Osteocyte (in vitro differentiated cells): ENCODE results near the gene CCNB1. TPM values are rescaled to one million over a fixed set of nuclear protein-coding genes. Genes with fewer than 3 reads are reported as not detected.
A peak's percentile ranks its signal among the peaks of the same experiment; 100 is the strongest.

Source experiments
- DNase-seq: peaks from one replicate; pipeline ENCODE4 v3.0.0; 2021; ENCODE audit warnings: mixed read lengths; ENCODE audit not compliant: unreplicated experiment; ENCODE audit errors: extremely low spot score
- H3K27ac Mint-ChIP-seq: one replicate; pipeline ENCODE4 v1.8.0; 2021; ENCODE audit warnings: mild to moderate bottlenecking, mixed read lengths; ENCODE audit not compliant: unreplicated experiment
- H3K27me3 Mint-ChIP-seq: one replicate; pipeline ENCODE4 v1.8.0; 2021; ENCODE audit warnings: mixed read lengths; ENCODE audit not compliant: unreplicated experiment
- H3K36me3 Mint-ChIP-seq: one replicate; pipeline ENCODE4 v1.8.0; 2021; ENCODE audit warnings: mixed read lengths; ENCODE audit not compliant: unreplicated experiment
- H3K4me1 Mint-ChIP-seq: one replicate; pipeline ENCODE4 v1.8.0; 2021; ENCODE audit warnings: mixed read lengths; ENCODE audit not compliant: unreplicated experiment
- H3K4me3 Mint-ChIP-seq: one replicate; pipeline ENCODE4 v1.8.0; 2021; ENCODE audit warnings: mild to moderate bottlenecking, moderate library complexity, mixed read lengths; ENCODE audit not compliant: unreplicated experiment
- H3K9me3 Mint-ChIP-seq: one replicate; pipeline ENCODE4 v1.8.0; 2021; ENCODE audit warnings: mixed read lengths; ENCODE audit not compliant: unreplicated experiment
- total RNA-seq: library from RNA; stranded (reverse); gene quantifications from 2 replicates; pipeline ENCODE4 v1.2.1, GENCODE V29; 2021
- TF ChIP-seq, protein P1 (sequence below): fragments of 200-600 bp; sonication (generic); IDR thresholded peaks from 2 replicates; pipeline ENCODE4 v1.5.0; 2021; ENCODE audit warnings: antibody characterized with exemption, mild to moderate bottlenecking, moderate library complexity

CCNB1 gene
- total RNA-seq, 1 donor from 2014 or later = 39.3 TPM

DNA sequence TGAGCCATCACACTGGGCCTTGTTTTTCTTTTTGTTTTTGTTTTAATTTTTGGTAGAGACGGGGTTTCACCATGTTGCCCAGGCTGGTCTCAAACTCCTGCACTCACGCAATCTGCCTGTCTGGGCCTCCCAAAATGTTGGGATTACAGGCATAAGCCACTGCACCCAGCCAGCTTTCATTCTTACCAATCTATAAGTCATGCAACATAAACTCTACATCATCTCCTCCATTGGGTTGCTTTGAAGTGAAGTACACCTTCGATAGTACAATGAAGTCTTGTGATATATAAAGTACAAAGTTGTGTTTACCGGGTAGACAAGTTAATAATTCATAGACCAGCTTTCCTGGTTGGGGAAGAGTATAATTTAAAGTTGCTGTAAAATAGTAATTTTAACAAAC is 58.9 kb downstream of the CCNB1 start:
- peaks cover 20% of the 10 kb centered on the region for H3K36me3 Mint-ChIP-seq
- no peak overlapping the region for H3K4me3 Mint-ChIP-seq
- H3K27me3 Mint-ChIP-seq = no peaks in the 10 kb centered on the region
- H3K4me1 Mint-ChIP-seq = peaks cover 3% of the 10 kb centered on the region
- H3K9me3 Mint-ChIP-seq = no peaks in the 10 kb centered on the region
- TF ChIP-seq, protein P1, sequence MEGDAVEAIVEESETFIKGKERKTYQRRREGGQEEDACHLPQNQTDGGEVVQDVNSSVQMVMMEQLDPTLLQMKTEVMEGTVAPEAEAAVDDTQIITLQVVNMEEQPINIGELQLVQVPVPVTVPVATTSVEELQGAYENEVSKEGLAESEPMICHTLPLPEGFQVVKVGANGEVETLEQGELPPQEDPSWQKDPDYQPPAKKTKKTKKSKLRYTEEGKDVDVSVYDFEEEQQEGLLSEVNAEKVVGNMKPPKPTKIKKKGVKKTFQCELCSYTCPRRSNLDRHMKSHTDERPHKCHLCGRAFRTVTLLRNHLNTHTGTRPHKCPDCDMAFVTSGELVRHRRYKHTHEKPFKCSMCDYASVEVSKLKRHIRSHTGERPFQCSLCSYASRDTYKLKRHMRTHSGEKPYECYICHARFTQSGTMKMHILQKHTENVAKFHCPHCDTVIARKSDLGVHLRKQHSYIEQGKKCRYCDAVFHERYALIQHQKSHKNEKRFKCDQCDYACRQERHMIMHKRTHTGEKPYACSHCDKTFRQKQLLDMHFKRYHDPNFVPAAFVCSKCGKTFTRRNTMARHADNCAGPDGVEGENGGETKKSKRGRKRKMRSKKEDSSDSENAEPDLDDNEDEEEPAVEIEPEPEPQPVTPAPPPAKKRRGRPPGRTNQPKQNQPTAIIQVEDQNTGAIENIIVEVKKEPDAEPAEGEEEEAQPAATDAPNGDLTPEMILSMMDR = no peak
- DNase-seq = peak; percentile 42
- H3K27ac Mint-ChIP-seq = no peak overlapping the region

Other genes starting within 250 kb of the CCNB1 start
- 57.6 and 76.4 TPM in 2 replicates for gene SLC30A5, start 73.1 kb upstream of the CCNB1 start, total RNA-seq
- gene CENPH, start 22.4 kb downstream of the CCNB1 start, total RNA-seq = 5.3 and 7.7 TPM in 2 replicates
- gene CDK7, start 67.7 kb downstream of the CCNB1 start, total RNA-seq = 32.5 and 35.4 TPM in 2 replicates
- gene CCDC125, start 165.7 kb downstream of the CCNB1 start, total RNA-seq = 2.4 and 2.6 TPM in 2 replicates
- 29.6 and 31.0 TPM in 2 replicates for gene AK6, start 202.4 kb downstream of the CCNB1 start, total RNA-seq
- 66.9 and 69.3 TPM in 2 replicates for gene TAF9, start 202.4 kb downstream of the CCNB1 start, total RNA-seq
- gene RAD17, start 202.7 kb downstream of the CCNB1 start, total RNA-seq = 30.1 and 30.6 TPM in 2 replicates
- gene MARVELD2, start 248.0 kb downstream of the CCNB1 start, total RNA-seq = 0.38 and 0.71 TPM in 2 replicates